ENCODE measurements around the gene SOS1. TPM values are rescaled to one million over a fixed set of nuclear protein-coding genes. Genes with fewer than 3 reads are reported as not detected.

SOS1 gene
- total RNA-seq, 1 donor from 2014 or later: 28.5 TPM

GRCh38 chr2:38968021-38968420, 152.8 kb downstream of the SOS1 start:
- H3K9me3 ChIP-seq (ENCODE audit: low read depth): no peaks in the 10 kb centered on the region
- no peaks in the 10 kb centered on the region for H3K27me3 ChIP-seq
- no peak overlapping the region for H3K9ac ChIP-seq
- H3K27me3 Mint-ChIP-seq (ENCODE audit: insufficient read depth, low read depth): peaks cover 2% of the 10 kb centered on the region
- H3K4me2 ChIP-seq: no peak overlapping the region
- no peaks in the 10 kb centered on the region for H4K20me1 ChIP-seq (ENCODE audit: low read depth)
- H3F3A ChIP-seq (ENCODE audit: low read depth): no peaks in the 10 kb centered on the region
- no peak overlapping the region for H3K4me3 ChIP-seq
- H3K36me3 ChIP-seq: no peaks in the 10 kb centered on the region
- no peaks in the 10 kb centered on the region for H3K9me3 Mint-ChIP-seq
- TF ChIP-seq EZH2phosphoT487 (IDR thresholded peaks at IDR 0.05) (no peak), CTCF (IDR thresholded peaks at IDR 0.05) (no peak), EZH2 (IDR thresholded peaks at IDR 0.05) (no peak)
- H3K27ac Mint-ChIP-seq: no peak overlapping the region
- H3K4me1 ChIP-seq: no peaks in the 10 kb centered on the region
- DNase-seq (ENCODE audit: low spot score): no peak
- H3K36me3 Mint-ChIP-seq: no peaks in the 10 kb centered on the region
- no peaks in the 10 kb centered on the region for H3K79me2 ChIP-seq (ENCODE audit: low read depth)
- H3K4me1 Mint-ChIP-seq: peaks cover 6% of the 10 kb centered on the region
- H3K4me3 Mint-ChIP-seq: no peak overlapping the region
- no peak overlapping the region for H3K27ac ChIP-seq
- no peak overlapping the region for H2AFZ ChIP-seq (replicated peaks)

GRCh38 chr2:38966678-38967077, 154.2 kb downstream of the SOS1 start:
- Histone ChIP-seq H3F3A (ENCODE audit: low read depth) (no peaks in the 10 kb centered on the region), H3K4me1 (no peaks in the 10 kb centered on the region), H3K36me3 (no peaks in the 10 kb centered on the region), H4K20me1 (ENCODE audit: low read depth) (no peaks in the 10 kb centered on the region), H3K4me3 (no peak overlapping the region), H3K9ac (no peak overlapping the region), H3K27me3 (no peaks in the 10 kb centered on the region), H3K27ac (no peak overlapping the region), H2AFZ (replicated peaks) (no peak overlapping the region), H3K4me2 (no peak overlapping the region), H3K79me2 (ENCODE audit: low read depth) (no peaks in the 10 kb centered on the region), H3K9me3 (ENCODE audit: low read depth) (no peaks in the 10 kb centered on the region)
- Mint-ChIP-seq H3K4me3 (no peak overlapping the region), H3K9me3 (peaks cover under 1% of the 10 kb centered on the region), H3K27ac (no peak overlapping the region), H3K36me3 (no peaks in the 10 kb centered on the region), H3K27me3 (ENCODE audit: insufficient read depth, low read depth) (peaks cover 2% of the 10 kb centered on the region), H3K4me1 (peaks cover 7% of the 10 kb centered on the region)
- no peak for TF ChIP-seq EZH2 (IDR thresholded peaks at IDR 0.05)
- no peak for TF ChIP-seq EZH2phosphoT487 (IDR thresholded peaks at IDR 0.05)
- no peak for TF ChIP-seq CTCF (IDR thresholded peaks at IDR 0.05)
- no peak for DNase-seq (ENCODE audit: low spot score)

GRCh38 chr2:38966006-38966405, 154.8 kb downstream of the SOS1 start:
- Mint-ChIP-seq H3K27ac (peak overlapping the region; percentile 16), H3K4me1 (peaks cover 9% of the 10 kb centered on the region), H3K27me3 (ENCODE audit: insufficient read depth, low read depth) (peaks cover 5% of the 10 kb centered on the region), H3K36me3 (no peaks in the 10 kb centered on the region), H3K4me3 (no peak overlapping the region), H3K9me3 (peaks cover 3% of the 10 kb centered on the region)
- no peak overlapping the region for H3K9ac ChIP-seq
- no peaks in the 10 kb centered on the region for H3K9me3 ChIP-seq (ENCODE audit: low read depth)
- no peak overlapping the region for H2AFZ ChIP-seq (replicated peaks)
- H3K4me3 ChIP-seq: no peak overlapping the region
- DNase-seq (ENCODE audit: low spot score): no peak
- no peaks in the 10 kb centered on the region for H4K20me1 ChIP-seq (ENCODE audit: low read depth)
- H3K27ac ChIP-seq: no peak overlapping the region
- peaks cover 5% of the 10 kb centered on the region for H3K27me3 ChIP-seq
- H3K36me3 ChIP-seq: no peaks in the 10 kb centered on the region
- H3K79me2 ChIP-seq (ENCODE audit: low read depth): no peaks in the 10 kb centered on the region
- TF ChIP-seq EZH2 (IDR thresholded peaks at IDR 0.05) (no peak), EZH2phosphoT487 (IDR thresholded peaks at IDR 0.05) (no peak)
- H3K4me1 ChIP-seq: no peaks in the 10 kb centered on the region
- H3F3A ChIP-seq (ENCODE audit: low read depth): no peaks in the 10 kb centered on the region
- H3K4me2 ChIP-seq: no peak overlapping the region

GRCh38 chr2:38960609-38961320, 160.1 kb downstream of the SOS1 start:
- H3K27ac Mint-ChIP-seq: no peak overlapping the region
- no peaks in the 10 kb centered on the region for H3F3A ChIP-seq (ENCODE audit: low read depth)
- H4K20me1 ChIP-seq (ENCODE audit: low read depth): no peaks in the 10 kb centered on the region
- no peaks in the 10 kb centered on the region for H3K4me1 ChIP-seq
- peaks cover 26% of the 10 kb centered on the region for H3K27me3 ChIP-seq
- no peak for DNase-seq (ENCODE audit: low spot score)
- no peak for TF ChIP-seq EZH2phosphoT487 (IDR thresholded peaks at IDR 0.05)
- TF ChIP-seq EZH2 (IDR thresholded peaks at IDR 0.05): no peak
- TF ChIP-seq CTCF (IDR thresholded peaks at IDR 0.05): no peak
- peak overlapping the region; percentile 96 for H2AFZ ChIP-seq (replicated peaks)
- H3K27me3 Mint-ChIP-seq (ENCODE audit: insufficient read depth, low read depth): peaks cover 3% of the 10 kb centered on the region
- H3K27ac ChIP-seq: no peak overlapping the region
- H3K4me3 Mint-ChIP-seq: no peak overlapping the region
- H3K36me3 ChIP-seq: no peaks in the 10 kb centered on the region
- H3K9me3 ChIP-seq (ENCODE audit: low read depth): no peaks in the 10 kb centered on the region
- H3K79me2 ChIP-seq (ENCODE audit: low read depth): no peaks in the 10 kb centered on the region
- peaks cover 4% of the 10 kb centered on the region for H3K4me1 Mint-ChIP-seq
- no peak overlapping the region for H3K4me2 ChIP-seq
- H3K4me3 ChIP-seq: no peak overlapping the region
- H3K9me3 Mint-ChIP-seq: peaks cover 7% of the 10 kb centered on the region
- no peak overlapping the region for H3K9ac ChIP-seq
- peaks cover 2% of the 10 kb centered on the region for H3K36me3 Mint-ChIP-seq

All from neural progenitor cell (in vitro differentiated cells).